SK-N-MC (cell line): ENCODE results near the gene MT1X.

ENCODE experiments used
- EZH2 ChIP-seq: fragments of 200-600 bp; sonication (generic); IDR thresholded peaks from one replicate; pipeline ENCODE4 v1.6.1; 2017; ENCODE audit warnings: antibody characterized with exemption
- FOXP2 ChIP-seq: optimal IDR thresholded peaks from 2 replicates; pipeline ENCODE3; 2011; ENCODE audit warnings: mild to moderate bottlenecking, moderate library complexity; ENCODE audit not compliant: insufficient read depth; ENCODE audit errors: extremely low read length, control extremely low read depth
- POLR2AphosphoS5 ChIP-seq: IDR thresholded peaks from 2 replicates; pipeline ENCODE4 v1.6.1; 2012; ENCODE audit warnings: mild to moderate bottlenecking, low read depth, low read length, borderline replicate concordance

GRCh38 chr16:56677474-56677873 lies 4.8 kb upstream of the MT1X start:
- TF ChIP-seq POLR2AphosphoS5 (no peak), EZH2 (no peak), FOXP2 (no peak)
